Left lung (tissue), 10 donors: ENCODE results near the gene OR13D1. TPM values are rescaled to one million over a fixed set of nuclear protein-coding genes. Genes with fewer than 3 reads are reported as not detected.
"Not testable (repeated sequence)": the region's sequence is repeated elsewhere in the genome, so short reads cannot be mapped to it uniquely, and the experiment has no call there.

Source experiments
- ATAC-seq: fragments of 200-7000 bp; cut with Tn5 transposase; one replicate; pipeline ENCODE4 v1.9.1; 2020; ENCODE audit warnings: moderate library complexity
- DNase-seq, 4 donors: peaks; one replicate each; pipeline ENCODE4 v3.0.0-alpha.2; 2013 to 2020
- H3K27ac ChIP-seq, 2 donors: fragments of 200-600 bp; sonication (generic) in 1 of 2; one replicate each; pipeline versions ENCODE4 v1.5.0 to v1.8.0; 2020 to 2021
- H3K27me3 ChIP-seq, 2 donors: fragments of 200-600 bp; sonication (generic) in 1 of 2; one replicate each; pipeline versions ENCODE4 v1.5.0 to v1.8.0; 2020 to 2021
- H3K36me3 ChIP-seq, 2 donors: fragments of 200-600 bp; sonication (generic) in 1 of 2; one replicate each; pipeline versions ENCODE4 v1.5.0 to v1.8.0; 2020 to 2021
- H3K4me1 ChIP-seq, 2 donors: fragments of 200-600 bp; one replicate each; pipeline ENCODE4 v1.8.0; 2021
- H3K4me3 ChIP-seq, 2 donors: fragments of 200-600 bp; sonication (generic) in 1 of 2; one replicate each; pipeline versions ENCODE4 v1.5.0 to v1.8.0; 2020 to 2021; ENCODE audit warnings: mild to moderate bottlenecking in 1 of 2
- H3K9me3 ChIP-seq, 2 donors: fragments of 200-600 bp; sonication (generic) in 1 of 2; one replicate each; pipeline versions ENCODE4 v1.5.0 to v1.8.0; 2020 to 2021
- CTCF ChIP-seq, 2 donors: fragments of 200-600 bp; sonication (generic) in 1 of 2; IDR thresholded peaks; one replicate each; pipeline versions ENCODE4 v1.5.0 to v1.8.0; 2021; ENCODE audit warnings: antibody characterized with exemption in 2 of 2
- intact Hi-C, 2 donors: fragments of 100-400 bp; cut with DNase I; formaldehyde crosslinking; loops; one replicate each; pipeline versions ENCODE4 v1.11.2 to v1.14.2; 2022
- polyA plus RNA-seq, 6 donors: library from polyadenylated mRNA; unstranded; fragments of 120-200 nt; gene quantifications; one replicate each; pipeline ENCODE4 v1.2.1, GENCODE V29; 2013; ENCODE audit not compliant: insufficient read length in 6 of 6
- total RNA-seq, 2 donors: library from RNA; stranded (reverse); fragmentation: NEBNext Ultra II Directional; extraction: Animal tissue kit (Norgen Biotek cat#: 25700); gene quantifications; one replicate each; pipeline ENCODE4 v1.2.1, GENCODE V29; 2021
- donor health status: DM: no; HTN: yes; CAD: no.
- donor health status: DM: no; HTN: no; CAD: no.

OR13D1 gene
- total and polyA plus RNA-seq, 8 donors, result 0.18 TPM; not detected in 7

- DNase-seq, result no peak
- no peak for TF ChIP-seq CTCF (IDR thresholded peaks at IDR 0.05)
Observed at GRCh38 chr9:104700306-104700705, 6.0 kb downstream of the OR13D1 start.

GRCh38 chr9:104708737-104709136, 14.4 kb downstream of the OR13D1 start:
- intact Hi-C loops, ATAC-seq, H3K27ac ChIP-seq, H3K4me3 ChIP-seq, H3K27me3 ChIP-seq, H3K36me3 ChIP-seq, H3K4me1 ChIP-seq, H3K9me3 ChIP-seq, DNase-seq: not testable (repeated sequence)

More at GRCh38 chr9:104700306-104700705, 6.0 kb downstream of the OR13D1 start:
- Histone ChIP-seq H3K9me3 (no peaks in the 10 kb centered on the region), H3K27ac (no peak overlapping the region), H3K27me3 (no peaks in the 10 kb centered on the region), H3K36me3 (no peaks in the 10 kb centered on the region), H3K4me3 (no peak overlapping the region), H3K4me1 (no peaks in the 10 kb centered on the region)
- no peak for ATAC-seq
- intact Hi-C loops, result no loop called here

- Histone ChIP-seq H3K27ac (no peak overlapping the region), H3K9me3 (peaks cover 0 to 3% of the 10 kb centered on the region in 2 donors), H3K27me3 (no peaks in the 10 kb centered on the region), H3K4me3 (no peak overlapping the region), H3K4me1 (no peaks in the 10 kb centered on the region), H3K36me3 (no peaks in the 10 kb centered on the region)
- intact Hi-C loops, result no loop called here
- ATAC-seq, result no peak
- DNase-seq, result no peak
- TF ChIP-seq CTCF (IDR thresholded peaks at IDR 0.05), result no peak
Observed at GRCh38 chr9:104711604-104712003, 17.3 kb downstream of the OR13D1 start.

- intact Hi-C loops, result no loop called here
- H3K4me1 ChIP-seq, result no peaks in the 10 kb centered on the region
- TF ChIP-seq CTCF (IDR thresholded peaks at IDR 0.05), result no peak
- no peaks in the 10 kb centered on the region for H3K9me3 ChIP-seq
- ATAC-seq (no peak), DNase-seq (no peak)
- no peaks in the 10 kb centered on the region for H3K36me3 ChIP-seq
- no peaks in the 10 kb centered on the region for H3K27me3 ChIP-seq
- H3K4me3 ChIP-seq, result no peak overlapping the region
- H3K27ac ChIP-seq, result no peak overlapping the region
Observed at GRCh38 chr9:104725014-104725413, 30.7 kb downstream of the OR13D1 start.

GRCh38 chr9:104738452-104738851, 44.1 kb downstream of the OR13D1 start:
- no peaks in the 10 kb centered on the region for H3K27me3 ChIP-seq
- DNase-seq, result no peak
- H3K36me3 ChIP-seq, result no peaks in the 10 kb centered on the region
- no peak for ATAC-seq
- no peak overlapping the region for H3K27ac ChIP-seq
- no peaks in the 10 kb centered on the region for H3K4me1 ChIP-seq
- H3K9me3 ChIP-seq, result no peaks in the 10 kb centered on the region
- TF ChIP-seq CTCF (IDR thresholded peaks at IDR 0.05), result no peak
- H3K4me3 ChIP-seq, result no peak overlapping the region
- intact Hi-C loops, result no loop called here

- H3K4me3 ChIP-seq, result no peak overlapping the region
- no peak for TF ChIP-seq CTCF (IDR thresholded peaks at IDR 0.05)
- no peak overlapping the region for H3K27ac ChIP-seq
- ATAC-seq, result no peak
- H3K9me3 ChIP-seq, result no peaks in the 10 kb centered on the region
- intact Hi-C loops, result no loop called here
- H3K36me3 ChIP-seq, result no peaks in the 10 kb centered on the region
- no peak for DNase-seq
- H3K4me1 ChIP-seq, result no peaks in the 10 kb centered on the region
- no peaks in the 10 kb centered on the region for H3K27me3 ChIP-seq
Observed at GRCh38 chr9:104740621-104741020, 46.3 kb downstream of the OR13D1 start.
